Iris pigment epithelial cell (primary cell): ENCODE data around the gene SETD5.

Experiments used
- DNase-seq: peaks from one replicate; pipeline ENCODE4 v3.0.0-alpha.2; 2011; ENCODE audit warnings: low read depth

The SETD5 gene

GRCh38 chr3:9397332-9397905, at the start of gene SETD5:
TSS of gene SETD5 (plus strand) at chr3:9397615. CDS start at chr3:9428939, 31,324 bp downstream.
- peak; percentile 96 for DNase-seq

- peak; percentile 41 for DNase-seq
Measured at GRCh38 chr3:9347887-9348286, 49.5 kb upstream of the SETD5 start.

GRCh38 chr3:9349321-9350117, 47.9 kb upstream of the SETD5 start:
- peak; percentile 84 for DNase-seq

GRCh38 chr3:9351709-9352126, 45.7 kb upstream of the SETD5 start:
- DNase-seq: no peak

- DNase-seq: peak; percentile 72
Measured at GRCh38 chr3:9352917-9353752, 44.3 kb upstream of the SETD5 start.

GRCh38 chr3:9361691-9362388, 35.6 kb upstream of the SETD5 start:
- DNase-seq: no peak

- DNase-seq: peak; percentile 97
Measured at GRCh38 chr3:9362731-9363530, 34.5 kb upstream of the SETD5 start, which contains the start of gene THUMPD3. TSS of gene THUMPD3 (plus strand) at chr3:9363054. CDS start at chr3:9365069, 2,015 bp downstream.

GRCh38 chr3:9369508-9369907, 27.9 kb upstream of the SETD5 start:
- no peak for DNase-seq

GRCh38 chr3:9373465-9373864, 23.9 kb upstream of the SETD5 start:
- DNase-seq: no peak

GRCh38 chr3:9377981-9378380, 19.4 kb upstream of the SETD5 start:
- no peak for DNase-seq

- no peak for DNase-seq
Measured at GRCh38 chr3:9379327-9379726, 18.1 kb upstream of the SETD5 start.

GRCh38 chr3:9380014-9380413, 17.4 kb upstream of the SETD5 start:
- DNase-seq: no peak

GRCh38 chr3:9384141-9384828, 13.1 kb upstream of the SETD5 start:
- peak; percentile 72 for DNase-seq

- DNase-seq: peak; percentile 29
Measured at GRCh38 chr3:9385187-9386077, 12.0 kb upstream of the SETD5 start.

- DNase-seq: no peak
Measured at GRCh38 chr3:9386078-9386459, 11.3 kb upstream of the SETD5 start.

- DNase-seq: no peak
Measured at GRCh38 chr3:9386501-9387321, 10.7 kb upstream of the SETD5 start.

- no peak for DNase-seq
Measured at GRCh38 chr3:9387322-9387655, 10.1 kb upstream of the SETD5 start.

- no peak for DNase-seq
Measured at GRCh38 chr3:9388142-9388541, 9.3 kb upstream of the SETD5 start.
